ENCODE data around the gene FAM151A.

FAM151A gene

GRCh38 chr1:54596756-54597155, 26.6 kb downstream of the FAM151A start:
- DNase-seq (ENCODE audit: low spot score): no peak
- in situ Hi-C loops (cut with MboI; ENCODE audit: low pct_unique_long_range_greater_than_20kb, low sequenced_read_pairs, unreplicated experiment): no loop called here
- no peak for TF ChIP-seq CTCF (IDR thresholded peaks at IDR 0.05; ENCODE audit: extremely low read depth, insufficient read depth, missing control alignments)

- in situ Hi-C loops (cut with MboI; ENCODE audit: low pct_unique_long_range_greater_than_20kb, low sequenced_read_pairs, unreplicated experiment): no loop called here
- no peak for DNase-seq (ENCODE audit: low spot score)
- no peak for TF ChIP-seq CTCF (IDR thresholded peaks at IDR 0.05; ENCODE audit: extremely low read depth, insufficient read depth, missing control alignments)
These were observed 27.3 kb downstream of the FAM151A start for GRCh38 chr1:54595956-54596498.

GRCh38 chr1:54594463-54594862, 28.9 kb downstream of the FAM151A start:
- in situ Hi-C loops (cut with MboI; ENCODE audit: low pct_unique_long_range_greater_than_20kb, low sequenced_read_pairs, unreplicated experiment): no loop called here

GRCh38 chr1:54593571-54594160, 29.7 kb downstream of the FAM151A start:
- in situ Hi-C loops (cut with MboI; ENCODE audit: low pct_unique_long_range_greater_than_20kb, low sequenced_read_pairs, unreplicated experiment): no loop called here
- DNase-seq (ENCODE audit: low spot score): no peak
- no peak for TF ChIP-seq CTCF (IDR thresholded peaks at IDR 0.05; ENCODE audit: extremely low read depth, insufficient read depth, missing control alignments)

More at GRCh38 chr1:54594463-54594862, 28.9 kb downstream of the FAM151A start:
- DNase-seq (ENCODE audit: low spot score): no peak
- TF ChIP-seq CTCF (IDR thresholded peaks at IDR 0.05; ENCODE audit: extremely low read depth, insufficient read depth, missing control alignments): no peak

- DNase-seq (ENCODE audit: low spot score): no peak
- in situ Hi-C loops (cut with MboI; ENCODE audit: low pct_unique_long_range_greater_than_20kb, low sequenced_read_pairs, unreplicated experiment): no loop called here
- no peak for TF ChIP-seq CTCF (IDR thresholded peaks at IDR 0.05; ENCODE audit: extremely low read depth, insufficient read depth, missing control alignments)
These were observed 32.1 kb downstream of the FAM151A start for GRCh38 chr1:54591127-54591756.

- no peak for DNase-seq (ENCODE audit: low spot score)
- in situ Hi-C loops (cut with MboI; ENCODE audit: low pct_unique_long_range_greater_than_20kb, low sequenced_read_pairs, unreplicated experiment): no loop called here
- TF ChIP-seq CTCF (IDR thresholded peaks at IDR 0.05; ENCODE audit: extremely low read depth, insufficient read depth, missing control alignments): no peak
These were observed 34.9 kb downstream of the FAM151A start for GRCh38 chr1:54588377-54588776.

Measured in GM13977 (cell line).